ENCODE data around the gene TFPT.

TFPT gene

GRCh38 chr19:54115109-54116063 is at the start of gene TFPT, which contains the start of gene PRPF31:
Gene TFPT, minus strand, starts transcription at chr19:54115657. Its CDS starts 388 bp downstream, at chr19:54115269.
Gene PRPF31, plus strand, starts transcription at chr19:54115754. Its CDS starts 2,525 bp downstream, at chr19:54118279.
- DNase-seq (ENCODE audit: low read depth), result peak; percentile 98
- peak within 1 kb of the TSS; percentile 76 for H3K4me3 ChIP-seq (ENCODE audit: low read depth, low read length)
- no peak for TF ChIP-seq CTCF (IDR thresholded peaks at IDR 0.05; ENCODE audit: insufficient read depth, low read depth, low read length, missing control alignments)

GRCh38 chr19:54165222-54165621 is 49.8 kb upstream of the TFPT start:
- DNase-seq (ENCODE audit: low read depth), result no peak
- no peak for TF ChIP-seq CTCF (IDR thresholded peaks at IDR 0.05; ENCODE audit: insufficient read depth, low read depth, low read length, missing control alignments)
- no peak overlapping the region for H3K4me3 ChIP-seq (ENCODE audit: low read depth, low read length)

GRCh38 chr19:54164369-54165068 is 49.1 kb upstream of the TFPT start:
- DNase-seq (ENCODE audit: low read depth), result peak; percentile 53
- H3K4me3 ChIP-seq (ENCODE audit: low read depth, low read length), result no peak overlapping the region
- no peak for TF ChIP-seq CTCF (IDR thresholded peaks at IDR 0.05; ENCODE audit: insufficient read depth, low read depth, low read length, missing control alignments)

- TF ChIP-seq CTCF (IDR thresholded peaks at IDR 0.05; ENCODE audit: insufficient read depth, low read depth, low read length, missing control alignments), result no peak
- no peak for DNase-seq (ENCODE audit: low read depth)
- H3K4me3 ChIP-seq (ENCODE audit: low read depth, low read length), result no peak overlapping the region
Measured at GRCh38 chr19:54162884-54163283, 47.4 kb upstream of the TFPT start.

GRCh38 chr19:54162241-54162805 is 46.9 kb upstream of the TFPT start:
- H3K4me3 ChIP-seq (ENCODE audit: low read depth, low read length), result no peak overlapping the region
- no peak for TF ChIP-seq CTCF (IDR thresholded peaks at IDR 0.05; ENCODE audit: insufficient read depth, low read depth, low read length, missing control alignments)
- peak; percentile 75 for DNase-seq (ENCODE audit: low read depth)

GRCh38 chr19:54160854-54161253 is 45.4 kb upstream of the TFPT start:
- DNase-seq (ENCODE audit: low read depth), result no peak
- TF ChIP-seq CTCF (IDR thresholded peaks at IDR 0.05; ENCODE audit: insufficient read depth, low read depth, low read length, missing control alignments), result no peak
- peak overlapping the region; percentile 92 for H3K4me3 ChIP-seq (ENCODE audit: low read depth, low read length)
